Right renal cortex interstitium (tissue), 3 donors: Measurements from ENCODE around the gene SLCO3A1. TPM values are rescaled to one million over a fixed set of nuclear protein-coding genes. Genes with fewer than 3 reads are reported as not detected.
"Not testable (repeated sequence)": the region's sequence is repeated elsewhere in the genome, so short reads cannot be mapped to it uniquely, and the experiment has no call there.

Experiments used
- DNase-seq, 3 donors: peaks; one replicate each; pipeline ENCODE4 v3.0.0-alpha.2; 2013; ENCODE audit warnings: low read depth in 3 of 3, low spot score in 2 of 3
- polyA plus RNA-seq, 3 donors: library from polyadenylated mRNA; unstranded; fragments of 120-200 nt; gene quantifications; one replicate each; pipeline ENCODE4 v1.2.1, GENCODE V29; 2013; ENCODE audit not compliant: insufficient read length in 3 of 3

Gene SLCO3A1
- polyA plus RNA-seq, 3 donors = 9.4 to 16.0 (median 14.7) TPM

DNA sequence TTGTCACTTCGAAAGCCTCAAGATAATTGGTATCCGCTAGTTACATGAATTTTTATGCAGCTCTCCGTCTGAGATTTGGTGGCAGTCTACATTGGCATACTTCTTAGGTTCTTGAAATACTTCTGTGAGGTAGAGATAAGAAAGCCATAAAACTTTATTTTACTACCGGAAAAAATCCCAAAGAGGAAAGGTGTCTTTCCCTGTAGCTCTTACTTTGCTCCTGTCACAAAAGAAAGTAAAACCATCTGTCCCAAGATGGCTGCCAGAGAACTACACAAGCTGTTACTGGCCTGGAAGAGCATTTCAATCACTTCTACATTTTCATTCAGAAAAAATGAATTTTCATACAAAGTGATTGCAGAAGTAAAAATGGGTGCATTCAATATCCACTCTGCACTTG, 325.4 kb downstream of the SLCO3A1 start:
- DNase-seq = no peak

DNA sequence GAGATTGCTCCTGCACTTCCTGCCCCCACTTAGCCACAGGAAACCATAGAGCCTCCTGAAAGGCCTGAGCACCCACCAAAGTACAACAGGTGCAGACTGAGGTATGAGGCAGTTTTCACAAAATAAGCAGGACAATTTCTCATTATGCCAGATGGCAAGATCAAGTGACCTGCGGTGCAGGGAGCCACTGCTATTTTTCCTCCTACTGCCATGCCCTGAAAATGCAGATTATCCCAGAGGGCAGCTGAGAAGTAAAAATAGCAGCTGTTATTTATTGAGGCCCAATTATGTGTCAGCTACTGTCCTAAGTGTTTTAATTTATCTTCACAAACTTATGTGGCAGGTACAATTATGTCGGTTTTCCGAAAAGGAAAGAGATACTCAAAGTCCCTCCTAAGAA, 330.6 kb downstream of the SLCO3A1 start:
- no peak for DNase-seq

DNA sequence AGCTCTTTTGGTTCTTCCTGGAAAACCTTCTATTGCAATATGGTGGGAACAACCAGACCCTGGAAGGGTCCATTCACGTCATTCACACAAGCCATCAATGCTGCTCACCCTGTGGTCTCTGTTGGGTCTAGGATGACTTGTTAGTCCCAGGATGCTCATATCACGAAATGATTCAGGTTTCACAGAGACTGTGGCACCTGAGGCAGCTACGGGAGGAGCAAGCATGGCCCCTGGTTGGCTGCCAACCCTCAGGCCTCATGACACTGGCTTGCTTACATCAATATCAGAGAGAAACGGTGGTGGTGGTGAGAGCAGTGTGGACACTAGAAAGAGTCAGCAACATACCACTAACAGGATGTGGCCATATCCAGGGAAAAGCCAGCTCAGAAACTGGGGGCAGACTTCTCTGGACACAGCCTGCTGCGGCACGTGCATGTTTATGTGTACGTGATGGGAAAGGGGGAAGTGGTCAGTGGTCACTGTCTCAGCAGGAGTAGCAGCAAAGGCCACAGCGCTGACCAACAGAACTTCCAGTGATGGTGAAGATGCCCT, 331.2 kb downstream of the SLCO3A1 start:
- DNase-seq = no peak

- DNase-seq = no peak
These were observed 334.5 kb downstream of the SLCO3A1 start for GRCh38 chr15:92187975-92188374.

DNA sequence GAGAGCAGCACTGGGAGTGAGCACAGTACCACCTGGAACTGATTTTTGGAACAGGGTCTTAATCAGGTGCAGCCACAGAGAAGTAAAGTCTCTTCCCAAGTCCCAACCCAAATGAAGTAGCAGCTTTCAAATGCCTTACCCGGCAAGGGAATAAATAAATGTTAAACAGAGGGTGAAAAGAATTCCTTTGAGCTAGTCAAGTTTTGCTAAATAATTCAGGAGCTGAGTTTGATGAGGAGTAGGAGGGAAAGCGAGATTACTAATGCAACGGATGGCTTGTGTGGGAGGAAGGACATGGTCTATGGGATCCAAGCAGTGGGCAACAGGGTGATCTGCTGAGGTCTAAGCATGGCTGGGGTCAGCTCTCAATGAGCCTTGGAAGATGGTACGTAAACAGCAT, 335.7 kb downstream of the SLCO3A1 start:
- no peak for DNase-seq

- DNase-seq = no peak
These were observed 341.7 kb downstream of the SLCO3A1 start for GRCh38 chr15:92195241-92195640.

DNA sequence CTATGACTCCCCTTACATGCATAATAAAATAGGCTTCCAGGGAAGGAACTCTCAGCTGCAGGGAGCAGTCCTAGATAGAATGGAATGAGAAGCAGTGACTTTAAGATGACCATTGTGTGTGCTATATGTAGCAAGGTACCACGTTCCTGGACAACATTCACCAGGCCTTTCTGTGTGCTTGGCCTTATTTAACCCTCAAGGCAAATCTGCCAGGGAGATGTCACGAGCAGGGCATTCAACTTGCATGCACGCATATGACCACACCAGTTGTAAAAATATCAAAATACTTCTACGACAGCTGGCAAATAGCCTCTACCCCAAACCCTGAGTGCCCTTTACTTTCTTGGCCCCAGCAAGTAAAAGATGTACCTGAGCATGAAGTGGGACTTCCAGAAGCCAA, 342.8 kb downstream of the SLCO3A1 start:
- DNase-seq = no peak

- no peak for DNase-seq
These were observed 344.2 kb downstream of the SLCO3A1 start for GRCh38 chr15:92197746-92198145.

- DNase-seq = no peak
These were observed 347.4 kb downstream of the SLCO3A1 start for GRCh38 chr15:92200891-92201290.

GRCh38 chr15:92205255-92205739, 351.8 kb downstream of the SLCO3A1 start:
- DNase-seq = no peak

DNA sequence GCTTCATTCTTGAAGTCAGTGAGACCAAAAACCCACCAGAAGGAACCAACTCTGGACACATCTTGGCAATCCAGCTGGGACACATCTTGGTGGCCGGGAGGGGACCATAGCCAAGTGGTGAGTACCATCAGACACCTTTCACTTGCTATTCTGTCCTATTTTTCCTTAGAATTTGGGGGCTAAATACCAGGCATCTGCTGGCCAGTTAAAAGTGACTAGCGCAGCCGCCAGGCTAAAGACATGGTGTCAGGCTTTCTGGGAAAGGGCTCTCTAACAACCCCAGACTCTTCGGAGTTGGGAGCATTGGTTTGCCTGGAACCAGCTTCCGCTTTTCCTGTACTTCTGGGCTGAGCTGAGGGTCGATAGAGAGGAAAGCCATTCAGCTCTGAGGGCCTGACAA, 354.1 kb downstream of the SLCO3A1 start:
- not testable (repeated sequence) for DNase-seq
